NCI-H82 treated with DMSO at 0.1 percent for 48 hours (cell line): ENCODE results near the gene EBI3.
"Not testable (repeated sequence)": the region's sequence is repeated elsewhere in the genome, so short reads cannot be mapped to it uniquely, and the experiment has no call there.

Experiments
- DNase-seq: peaks from one replicate; lab custom pipeline; 2025; ENCODE audit not compliant: unreplicated experiment; lab: John Stamatoyannopoulos, UW

EBI3 gene

DNA sequence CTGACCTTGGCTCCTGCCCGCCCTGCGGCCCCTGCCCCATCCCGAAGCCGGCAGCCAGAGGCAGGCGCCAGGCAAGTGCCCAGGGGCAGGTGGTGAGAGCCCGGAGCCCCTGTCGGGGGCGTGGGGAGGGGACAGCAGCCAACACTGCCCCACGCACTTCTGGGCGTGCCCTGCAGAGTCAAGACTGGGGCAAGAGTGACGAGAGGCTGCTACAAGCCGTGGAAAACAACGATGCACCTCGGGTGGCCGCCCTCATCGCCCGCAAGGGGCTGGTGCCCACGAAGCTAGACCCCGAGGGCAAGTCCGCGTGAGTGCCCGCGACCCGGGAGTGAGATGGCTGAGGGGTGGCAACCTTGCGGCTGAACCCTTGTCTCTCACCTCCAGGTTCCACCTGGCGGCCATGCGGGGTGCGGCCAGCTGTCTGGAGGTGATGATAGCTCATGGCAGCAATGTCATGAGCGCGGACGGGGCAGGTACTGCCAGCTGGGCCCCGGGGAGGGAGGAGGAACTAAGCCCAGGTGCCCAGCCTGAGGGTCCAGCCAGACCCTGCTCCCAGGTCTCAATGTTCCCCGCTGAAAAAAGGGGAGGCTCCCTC is 29.5 kb upstream of the EBI3 start:
- no peak for DNase-seq

DNA sequence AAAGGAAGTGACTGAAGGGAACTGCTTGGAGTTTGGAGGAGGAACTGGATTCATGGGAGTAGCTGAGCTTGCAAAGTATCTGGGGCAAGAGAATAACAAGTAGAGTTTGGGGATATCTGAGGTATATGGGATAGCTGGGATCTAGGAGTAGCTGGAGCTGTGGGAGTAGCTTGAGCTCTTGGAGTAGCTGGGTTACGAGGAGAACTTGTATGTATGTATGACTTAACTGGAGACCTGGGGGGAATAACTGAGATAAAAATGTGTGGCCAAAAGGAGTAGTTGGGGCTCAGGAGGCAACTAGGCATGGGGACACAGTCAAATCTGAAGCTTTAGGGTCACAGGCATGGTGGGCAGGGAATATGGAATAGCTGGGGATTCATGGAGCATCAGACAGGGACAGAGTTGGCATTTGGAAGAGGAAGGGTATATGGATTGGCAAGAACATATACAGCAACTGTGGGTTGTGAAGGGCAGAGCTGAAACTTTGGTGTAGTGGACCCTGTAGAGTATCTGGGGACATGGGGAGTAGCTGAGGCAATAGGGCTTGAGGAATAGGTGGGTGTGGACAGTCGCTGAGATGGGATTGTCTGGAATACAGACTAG is 28.3 kb upstream of the EBI3 start:
- no peak for DNase-seq

DNA sequence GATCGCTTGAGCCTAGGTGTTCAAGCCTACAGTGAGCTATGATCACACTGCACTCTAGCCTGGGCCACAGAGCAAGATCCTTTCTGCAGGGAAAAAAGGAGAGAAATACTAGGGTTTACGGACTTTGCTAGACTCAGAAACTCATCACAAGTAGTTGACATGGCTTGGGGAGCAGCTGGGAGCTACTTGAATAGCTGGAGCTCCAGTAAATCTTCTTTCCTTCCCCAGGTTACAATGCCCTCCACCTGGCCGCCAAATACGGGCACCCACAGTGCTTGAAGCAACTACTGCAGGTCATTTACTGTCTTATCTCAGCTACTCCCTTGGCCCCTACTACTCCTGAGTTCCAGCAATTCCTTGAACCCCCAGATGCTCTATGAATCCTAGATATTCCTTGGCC is 27.5 kb upstream of the EBI3 start:
- no peak for DNase-seq

GRCh38 chr19:4206818-4207484 is 22.4 kb upstream of the EBI3 start:
- DNase-seq, result no peak

DNA sequence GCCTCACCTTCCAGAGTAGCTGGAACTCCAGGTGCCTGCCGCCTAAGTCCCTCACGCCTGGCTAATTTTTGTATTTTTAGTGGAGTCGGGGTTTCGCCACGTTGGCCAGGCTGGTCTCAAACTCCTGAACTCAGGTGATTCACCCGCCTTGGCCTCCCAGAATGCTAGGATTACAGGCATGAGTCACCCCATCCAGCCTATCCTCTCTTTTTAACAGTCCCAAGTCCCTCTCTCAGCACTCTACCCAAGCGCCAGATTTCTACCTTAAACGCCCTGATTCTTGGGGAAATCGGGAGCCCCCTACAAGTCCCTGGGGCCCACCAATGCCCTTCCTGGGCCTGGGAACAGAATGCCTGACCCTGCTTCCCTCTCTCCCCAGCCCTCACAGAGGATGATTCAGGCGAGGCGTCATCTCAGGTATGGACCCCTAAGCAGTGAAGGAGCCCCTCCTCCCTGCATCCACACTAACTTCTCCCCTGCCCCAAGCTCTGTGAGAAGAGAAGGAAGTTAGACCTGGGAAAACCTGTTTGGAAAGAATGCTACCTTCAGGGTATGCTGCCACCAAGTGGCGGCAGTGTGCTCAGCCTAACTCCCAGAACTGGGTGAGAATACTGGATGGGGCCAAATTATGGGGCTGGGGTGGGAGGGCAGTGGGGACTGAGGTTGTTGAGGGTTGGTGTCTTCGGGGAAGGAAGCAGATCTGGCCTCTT is 20.8 kb upstream of the EBI3 start:
- no peak for DNase-seq

DNA sequence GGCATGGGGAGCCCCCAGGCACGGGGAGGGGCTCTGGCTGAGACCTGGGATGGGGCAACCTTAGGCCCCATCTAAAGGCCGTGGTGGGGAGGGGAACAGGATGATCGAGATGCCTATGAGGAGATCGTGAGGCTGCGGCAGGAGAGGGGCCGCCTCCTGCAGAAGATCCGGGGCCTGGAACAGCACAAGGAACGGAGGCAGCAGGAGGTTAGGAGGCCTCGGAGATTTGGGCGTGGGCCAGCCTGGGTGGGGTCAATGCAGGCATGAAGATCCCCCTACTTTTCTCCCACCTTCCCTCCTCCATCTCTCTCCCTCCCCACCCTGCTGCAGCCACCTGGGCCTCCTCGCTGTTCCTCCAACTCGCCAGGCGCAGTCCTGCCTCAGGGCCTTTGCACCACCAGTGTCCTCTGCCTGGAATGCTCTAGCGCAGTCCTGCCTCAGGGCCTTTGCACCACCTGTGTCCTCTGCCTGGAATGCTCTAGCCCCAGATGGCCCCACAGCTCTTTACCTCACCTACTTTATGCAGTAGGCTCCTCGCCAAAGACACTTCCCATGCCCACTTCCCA is 19.1 kb upstream of the EBI3 start:
- no peak for DNase-seq

- no peak for DNase-seq
Measured at GRCh38 chr19:4213116-4213515, 16.2 kb upstream of the EBI3 start.

DNA sequence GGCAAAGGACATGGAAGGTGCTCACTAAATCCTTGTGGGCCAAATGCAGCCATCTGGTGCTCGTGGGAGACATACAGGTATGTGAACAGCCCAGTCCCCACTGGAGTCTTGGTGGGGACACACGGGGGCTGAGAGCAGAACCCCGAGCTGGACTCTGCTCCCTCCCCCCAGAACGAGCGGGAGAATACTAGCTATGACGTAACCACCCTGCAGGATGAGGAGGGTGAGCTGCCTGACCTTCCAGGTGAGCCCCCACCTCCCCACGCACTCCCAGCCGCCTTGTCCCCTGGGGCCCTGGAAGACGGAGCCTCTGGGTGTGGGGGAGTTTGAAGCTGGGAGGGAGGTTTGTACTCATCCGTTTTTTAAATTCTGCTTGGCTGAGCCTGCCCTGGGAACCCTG is 13.5 kb upstream of the EBI3 start:
- no peak for DNase-seq

DNA sequence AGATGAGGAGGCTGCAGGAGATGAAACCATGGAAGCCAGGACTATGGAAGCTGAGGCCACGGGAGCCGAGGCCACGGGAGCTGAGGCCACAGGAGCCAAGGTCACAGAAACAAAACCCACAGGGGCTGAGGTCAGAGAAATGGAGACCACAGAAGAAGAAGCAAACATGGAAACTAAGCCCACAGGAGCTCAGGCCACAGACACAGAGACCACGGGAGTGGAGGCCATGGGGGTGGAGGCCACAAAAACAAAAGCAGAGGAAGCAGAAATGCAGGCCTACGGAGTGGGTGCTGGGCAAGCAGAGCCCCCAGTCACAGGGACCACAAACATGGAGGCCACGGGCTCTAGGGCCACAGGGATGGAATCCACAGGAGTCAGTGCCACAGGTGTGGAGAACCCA is 12.5 kb upstream of the EBI3 start:
- no peak for DNase-seq

GRCh38 chr19:4217429-4218264 is 11.7 kb upstream of the EBI3 start:
- no peak for DNase-seq

GRCh38 chr19:4218523-4218922 is 10.8 kb upstream of the EBI3 start:
- DNase-seq, result not testable (repeated sequence)

- DNase-seq, result no peak
Measured at GRCh38 chr19:4220188-4220587, 9.1 kb upstream of the EBI3 start.

- no peak for DNase-seq
Measured at GRCh38 chr19:4224470-4224869, 4.9 kb upstream of the EBI3 start.

- no peak for DNase-seq
Measured at GRCh38 chr19:4225885-4226284, 3.4 kb upstream of the EBI3 start.

DNA sequence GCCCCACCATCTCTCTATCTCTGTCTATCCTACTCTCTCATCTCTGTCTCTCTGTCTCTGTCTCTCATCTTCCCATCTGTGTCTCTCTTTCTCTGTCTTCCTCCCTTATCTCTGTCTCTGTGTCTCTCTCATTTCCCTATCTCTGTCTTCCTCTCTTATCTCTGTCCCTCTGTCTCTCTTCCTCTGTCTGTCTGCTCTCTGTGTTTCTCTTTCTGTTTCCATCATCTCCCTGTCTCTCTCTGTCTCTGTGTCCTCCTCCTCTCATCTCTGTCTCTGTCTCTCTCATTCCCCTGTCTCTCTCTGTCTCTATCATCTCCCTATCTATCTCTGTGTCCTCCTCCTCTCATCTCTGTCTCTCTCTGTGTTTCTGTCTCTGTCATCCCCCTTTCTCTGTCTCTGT is 1.6 kb upstream of the EBI3 start:
- no peak for DNase-seq

- DNase-seq, result no peak
Measured at GRCh38 chr19:4228765-4229178, 551 bp upstream of the EBI3 start.

GRCh38 chr19:4230237-4230636 is 914 bp downstream of the EBI3 start:
- DNase-seq, result not testable (repeated sequence)

DNA sequence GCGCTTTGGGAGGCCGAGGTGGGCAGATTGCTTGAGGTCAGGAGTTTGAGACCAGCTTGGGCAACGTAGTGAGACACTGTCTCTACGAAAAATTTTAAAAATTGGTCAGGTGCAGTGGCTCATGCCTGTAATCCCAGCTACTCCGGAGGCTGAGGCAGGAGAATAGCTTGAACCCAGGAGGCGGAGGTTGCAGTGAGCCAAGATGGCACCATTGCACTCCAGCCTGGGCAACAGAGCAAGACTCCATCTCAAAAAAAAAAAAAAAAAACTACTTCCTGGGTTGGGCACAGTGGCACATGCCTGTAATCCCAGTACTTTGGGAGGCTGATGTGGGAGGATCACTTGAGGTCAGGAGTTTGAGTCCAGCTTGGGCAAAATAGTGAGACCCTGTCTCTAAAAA is 2.2 kb downstream of the EBI3 start:
- not testable (repeated sequence) for DNase-seq

DNA sequence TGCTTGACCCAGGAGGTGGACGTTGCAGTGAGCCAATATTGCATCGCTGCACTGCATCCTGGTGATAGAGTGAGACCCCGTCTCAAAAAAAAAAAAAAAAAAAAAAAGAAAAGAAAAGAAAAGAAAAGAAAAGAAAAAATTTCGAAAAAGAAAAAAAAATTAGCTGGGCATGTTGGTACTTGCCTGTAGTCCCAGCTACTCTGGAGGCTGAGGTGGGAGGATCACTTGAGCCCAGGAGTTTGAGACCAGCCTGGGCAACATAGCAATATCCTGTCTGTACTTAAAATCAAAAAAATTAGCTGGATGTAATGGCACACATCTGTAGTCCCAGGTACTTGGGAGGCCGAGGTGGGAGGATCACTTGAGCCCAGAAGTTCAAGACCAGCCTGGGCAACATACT is 2.8 kb downstream of the EBI3 start:
- DNase-seq, result not testable (repeated sequence)

- DNase-seq, result no peak
Measured at GRCh38 chr19:4232614-4233281, 3.4 kb downstream of the EBI3 start.
